ENCODE measurements around the gene STK32C.
"Not testable (repeated sequence)": the region's sequence is repeated elsewhere in the genome, so short reads cannot be mapped to it uniquely, and the experiment has no call there.

STK32C gene

GRCh38 chr10:132300582-132300981 lies 7.2 kb downstream of the STK32C start:
- H3K4me3 ChIP-seq (ENCODE audit: low read length), result no peak overlapping the region
- TF ChIP-seq CTCF (conservative IDR thresholded peaks at IDR 0.05; ENCODE audit: low read depth, low read length), result no peak
- DNase-seq (ENCODE audit: low read depth), result no peak

GRCh38 chr10:132299371-132300336 lies 8.1 kb downstream of the STK32C start:
- no peak for TF ChIP-seq CTCF (conservative IDR thresholded peaks at IDR 0.05; ENCODE audit: low read depth, low read length)
- DNase-seq (ENCODE audit: low read depth), result no peak
- no peak overlapping the region for H3K4me3 ChIP-seq (ENCODE audit: low read length)

GRCh38 chr10:132298038-132298881 lies 9.5 kb downstream of the STK32C start:
- no peak for TF ChIP-seq CTCF (conservative IDR thresholded peaks at IDR 0.05; ENCODE audit: low read depth, low read length)
- DNase-seq (ENCODE audit: low read depth), result no peak
- no peak overlapping the region for H3K4me3 ChIP-seq (ENCODE audit: low read length)

GRCh38 chr10:132297526-132297925 lies 10.2 kb downstream of the STK32C start:
- TF ChIP-seq CTCF (conservative IDR thresholded peaks at IDR 0.05; ENCODE audit: low read depth, low read length), result no peak
- no peak for DNase-seq (ENCODE audit: low read depth)

GRCh38 chr10:132296666-132297443 lies 10.9 kb downstream of the STK32C start:
- no peak for TF ChIP-seq CTCF (conservative IDR thresholded peaks at IDR 0.05; ENCODE audit: low read depth, low read length)
- no peak overlapping the region for H3K4me3 ChIP-seq (ENCODE audit: low read length)
- DNase-seq (ENCODE audit: low read depth), result no peak

More at GRCh38 chr10:132297526-132297925, 10.2 kb downstream of the STK32C start:
- no peak overlapping the region for H3K4me3 ChIP-seq (ENCODE audit: low read length)

- not testable (repeated sequence) for H3K4me3 ChIP-seq (ENCODE audit: low read length)
Measured at GRCh38 chr10:132295481-132295880, 12.3 kb downstream of the STK32C start.

More at GRCh38 chr10:132295481-132295880, 12.3 kb downstream of the STK32C start:
- DNase-seq (ENCODE audit: low read depth), result not testable (repeated sequence)

All from retinal pigment epithelial cell (primary cell).